Activated CD8-positive, alpha-beta memory T cell treated with anti-CD3 and anti-CD28 coated beads, Interleukin-2, amount 10 ng/mL, durations not matched to agents 7 days and 5 days (primary cell): ENCODE data around the gene ZNF106. TPM values are rescaled to one million over a fixed set of nuclear protein-coding genes. Genes with fewer than 3 reads are reported as not detected.

ENCODE experiments used
- ATAC-seq: fragments of 150-1000 bp; cut with Tn5 transposase; one replicate; pipeline ENCODE4 v1.10.0; 2021; ENCODE audit warnings: moderate library complexity
- CTCF ChIA-PET: fragments of 350-600 bp; sonication (Branson Sonifier 250); formaldehyde crosslinking; loops from one replicate; lab custom pipeline; 2021; ENCODE audit warnings: antibody characterized with exemption; lab: Charles Lee
- DNase-seq: peaks from one replicate; pipeline ENCODE4 v3.0.0-alpha.2; 2020
- H3K27ac Mint-ChIP-seq: one replicate; pipeline ENCODE4 v1.8.0; 2021; ENCODE audit warnings: mild to moderate bottlenecking, mixed read lengths
- H3K27me3 Mint-ChIP-seq: one replicate; pipeline ENCODE4 v1.8.0; 2021; ENCODE audit warnings: mixed read lengths
- H3K36me3 Mint-ChIP-seq: one replicate; pipeline ENCODE4 v1.8.0; 2021; ENCODE audit warnings: mild to moderate bottlenecking, mixed read lengths
- H3K4me1 Mint-ChIP-seq: one replicate; pipeline ENCODE4 v1.8.0; 2021; ENCODE audit warnings: mixed read lengths
- H3K4me3 Mint-ChIP-seq: one replicate; pipeline ENCODE4 v1.8.0; 2021; ENCODE audit warnings: mild to moderate bottlenecking, moderate library complexity, mixed read lengths
- H3K9me3 Mint-ChIP-seq: one replicate; pipeline ENCODE4 v1.8.0; 2022; ENCODE audit warnings: low read depth, mixed read lengths
- total RNA-seq, 2 experiments: library from RNA; stranded (reverse); gene quantifications; one replicate each; pipeline ENCODE4 v1.2.3, GENCODE V29; 2021

ZNF106 gene
- 10 to 100 TPM; 41.1 to 51.8 TPM for total RNA-seq

DNA sequence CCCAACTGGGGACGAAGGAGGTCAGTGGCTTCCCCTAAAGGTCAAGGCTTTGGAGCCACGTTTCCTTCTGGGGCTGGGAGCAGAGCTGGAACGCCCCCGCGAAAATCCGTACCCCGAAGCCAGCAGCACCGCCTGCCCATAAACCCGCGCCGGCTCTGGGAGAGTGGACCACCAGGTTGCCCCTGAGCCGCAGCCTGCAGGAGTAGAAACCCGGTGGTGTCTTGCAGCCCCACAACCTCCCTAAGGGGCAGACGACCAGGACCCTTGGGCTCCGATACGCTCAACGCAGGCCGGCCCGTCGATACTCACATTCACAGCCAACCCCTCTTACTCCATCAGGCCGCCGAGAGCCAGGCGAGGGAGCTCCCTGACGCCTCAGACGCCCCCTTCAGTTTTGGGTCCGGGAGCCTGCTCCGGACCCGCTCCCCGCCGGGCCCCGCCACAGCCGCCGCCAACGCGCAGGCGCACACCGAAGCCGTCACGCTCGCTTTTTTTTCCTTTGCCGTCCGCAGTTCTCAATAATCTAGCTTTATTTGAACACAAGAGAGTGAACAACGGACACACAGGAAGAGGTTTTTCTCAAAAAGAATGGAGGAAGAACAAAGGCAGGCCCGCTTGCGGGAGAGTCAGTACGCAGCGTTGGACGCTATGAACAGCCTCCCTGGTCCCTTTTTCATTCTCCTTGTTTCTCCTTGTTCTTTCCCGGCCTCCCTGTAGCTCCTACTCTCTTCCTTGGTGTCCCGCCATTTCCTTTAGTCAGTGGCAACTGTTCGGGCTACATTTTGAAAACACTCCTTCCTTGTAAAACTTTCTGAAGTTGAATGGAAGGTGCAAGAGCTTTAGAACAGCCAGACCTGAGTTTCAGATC is at the start of gene ZNF106:
Gene ZNF106 (minus strand): TSS at position 471 of the 868 bp plus-strand sequence. CDS start 18,852 bp downstream, outside the sequence.
- ATAC-seq, result peak; percentile 66
- DNase-seq, result peak; percentile 91
- H3K36me3 Mint-ChIP-seq, result peaks cover 13% of the 10 kb centered on the region
- H3K4me3 Mint-ChIP-seq, result peak within 1 kb of the TSS; percentile 96
- CTCF ChIA-PET, result interaction anchor here (0.7 to 1.3 kb wide), 3 partner anchors 19 to 717 kb away, joined by 3 read pairs; partner anchors contain the start of gene MAPKBP1
- H3K9me3 Mint-ChIP-seq, result no peaks in the 10 kb centered on the region
- H3K27ac Mint-ChIP-seq, result peak within 1 kb of the TSS; percentile 94
- peaks cover 49% of the 10 kb centered on the region for H3K4me1 Mint-ChIP-seq
- no peaks in the 10 kb centered on the region for H3K27me3 Mint-ChIP-seq

DNA sequence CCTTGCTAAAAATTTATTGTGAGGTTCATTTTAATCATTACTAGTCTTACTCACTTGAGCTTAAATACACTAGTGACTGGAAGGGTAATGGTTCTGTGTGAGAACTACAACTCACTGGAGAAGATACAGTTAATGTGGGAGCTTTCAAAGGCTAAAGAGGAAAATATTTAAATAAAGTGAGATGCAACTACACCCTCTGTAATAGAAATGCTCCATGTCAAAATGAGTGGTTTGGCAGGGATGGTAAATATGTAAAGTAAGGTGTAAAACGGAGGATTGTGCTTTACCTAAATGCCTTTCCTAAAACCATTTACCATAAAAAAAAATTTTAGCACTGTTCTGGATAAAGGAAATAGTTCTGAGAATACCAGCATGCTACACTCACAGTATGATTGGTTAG is 42.3 kb upstream of the ZNF106 start:
- Mint-ChIP-seq H3K36me3 (peaks cover 38% of the 10 kb centered on the region), H3K27ac (no peak overlapping the region), H3K9me3 (no peaks in the 10 kb centered on the region), H3K27me3 (no peaks in the 10 kb centered on the region), H3K4me1 (peaks cover 6% of the 10 kb centered on the region), H3K4me3 (no peak overlapping the region)
- ATAC-seq (no peak), DNase-seq (no peak)
- CTCF ChIA-PET, result no interaction called here

DNA sequence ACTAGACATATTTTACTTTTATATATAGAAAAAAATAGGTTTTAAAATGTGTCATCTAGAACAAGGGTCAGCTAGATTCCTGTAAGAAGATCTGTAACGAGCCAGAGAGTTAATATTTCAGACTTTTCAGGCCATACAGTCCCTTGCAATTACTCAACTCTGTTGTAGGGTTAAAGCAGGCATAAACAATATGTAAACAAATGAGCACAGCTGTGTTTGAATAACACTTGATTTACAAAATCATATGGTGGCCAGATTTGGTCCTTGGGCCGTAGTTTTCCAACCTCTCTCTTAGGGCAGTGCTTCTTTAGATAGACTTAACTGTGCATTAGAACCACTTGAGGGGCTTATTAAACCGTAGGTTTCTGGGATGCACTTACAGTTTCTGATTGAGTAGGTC is 38.0 kb upstream of the ZNF106 start:
- ATAC-seq (no peak), DNase-seq (no peak)
- CTCF ChIA-PET, result no interaction called here
- no peaks in the 10 kb centered on the region for H3K9me3 Mint-ChIP-seq
- no peak overlapping the region for H3K27ac Mint-ChIP-seq
- no peak overlapping the region for H3K4me3 Mint-ChIP-seq
- peaks cover 6% of the 10 kb centered on the region for H3K4me1 Mint-ChIP-seq
- peaks cover 19% of the 10 kb centered on the region for H3K36me3 Mint-ChIP-seq
- no peaks in the 10 kb centered on the region for H3K27me3 Mint-ChIP-seq

DNA sequence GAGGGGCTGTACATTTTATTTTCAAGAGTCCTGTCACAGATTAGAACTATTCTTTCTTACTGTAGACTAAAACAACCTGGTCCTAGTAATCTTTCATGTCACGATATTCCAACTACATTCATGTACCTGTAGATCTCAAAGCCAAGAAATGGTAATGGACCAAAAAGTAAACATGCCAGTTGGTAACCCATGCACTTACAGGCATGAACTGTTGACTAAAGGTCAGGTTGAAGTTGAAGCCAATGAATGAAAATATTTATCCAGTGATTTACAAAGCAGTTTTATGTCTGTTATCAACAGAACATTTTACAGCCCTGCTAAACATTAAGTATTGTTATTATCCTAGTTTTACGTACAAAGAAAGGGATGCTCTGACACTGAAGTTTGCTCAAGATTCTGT is 32.4 kb upstream of the ZNF106 start:
- Mint-ChIP-seq H3K36me3 (peaks cover 14% of the 10 kb centered on the region), H3K4me1 (peaks cover 2% of the 10 kb centered on the region), H3K9me3 (no peaks in the 10 kb centered on the region), H3K27ac (no peak overlapping the region), H3K27me3 (no peaks in the 10 kb centered on the region), H3K4me3 (no peak overlapping the region)
- DNase-seq (no peak), ATAC-seq (no peak)
- CTCF ChIA-PET, result no interaction called here

DNA sequence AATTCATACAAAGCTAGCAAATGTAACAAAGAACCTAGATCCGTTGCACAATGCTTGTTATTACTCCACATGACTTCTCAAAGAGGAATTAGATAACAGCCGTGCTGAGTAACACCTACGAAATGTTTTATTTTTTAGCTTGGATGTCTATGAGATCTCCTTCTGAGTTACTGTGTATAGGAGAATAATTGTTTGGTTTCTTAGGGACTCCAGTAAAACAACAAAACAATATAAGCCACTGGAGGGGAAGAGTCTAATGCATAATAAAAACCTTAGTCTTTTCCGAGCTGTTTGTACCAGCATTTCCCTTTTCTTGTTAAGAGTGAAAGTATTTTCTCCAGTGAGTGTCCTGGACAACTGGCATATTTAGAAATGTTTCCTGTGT is 20.1 kb upstream of the ZNF106 start:
- ATAC-seq, result no peak
- Mint-ChIP-seq H3K4me1 (no peaks in the 10 kb centered on the region), H3K4me3 (no peak overlapping the region), H3K9me3 (no peaks in the 10 kb centered on the region), H3K36me3 (peaks cover 17% of the 10 kb centered on the region), H3K27me3 (no peaks in the 10 kb centered on the region), H3K27ac (no peak overlapping the region)
- no peak for DNase-seq
- CTCF ChIA-PET, result interaction anchor here (1.3 kb wide), 1 partner anchor 139 kb away, joined by 3 read pairs; no protein-coding TSS in a partner anchor

DNA sequence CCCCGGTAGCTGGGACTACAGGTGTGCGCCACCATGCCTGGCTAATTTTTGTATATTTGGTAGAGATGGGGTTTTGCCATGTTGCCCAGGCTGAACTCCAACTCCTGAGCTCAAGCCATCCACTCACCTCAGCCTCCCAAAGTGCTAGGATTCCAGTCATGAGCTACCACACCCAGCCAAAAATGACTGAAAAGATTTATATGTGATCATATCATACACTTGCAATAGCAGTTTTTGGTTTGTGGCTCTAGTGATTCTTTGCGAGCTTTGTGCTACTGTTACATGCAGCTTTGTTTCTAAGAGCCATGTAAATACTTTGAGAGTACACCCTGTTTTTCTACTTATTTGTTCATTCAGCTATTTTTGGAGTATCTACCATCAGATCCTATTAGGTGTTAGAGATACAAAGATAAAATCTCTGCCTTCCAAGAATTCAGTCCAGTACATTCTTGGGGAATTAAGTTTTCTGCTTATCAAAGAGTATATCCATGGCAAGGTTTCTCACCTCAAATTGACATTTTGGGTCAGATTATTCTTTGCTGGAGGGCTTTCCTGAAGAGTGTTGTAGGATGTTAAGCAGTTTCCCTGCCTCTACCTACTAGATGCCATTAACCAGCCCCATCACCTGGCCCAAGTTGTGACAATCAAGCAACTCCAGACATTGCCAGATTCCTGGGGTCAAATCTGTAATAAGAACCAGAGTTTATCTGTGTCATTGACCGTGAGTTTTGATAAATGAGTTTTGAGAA is 19.5 kb upstream of the ZNF106 start:
- Mint-ChIP-seq H3K27me3 (no peaks in the 10 kb centered on the region), H3K4me3 (no peak overlapping the region), H3K9me3 (no peaks in the 10 kb centered on the region), H3K27ac (no peak overlapping the region), H3K36me3 (peaks cover 13% of the 10 kb centered on the region), H3K4me1 (no peaks in the 10 kb centered on the region)
- CTCF ChIA-PET, result interaction anchor here (1.3 kb wide), 1 partner anchor 139 kb away, joined by 3 read pairs; no protein-coding TSS in a partner anchor
- DNase-seq, result no peak
- ATAC-seq, result no peak

DNA sequence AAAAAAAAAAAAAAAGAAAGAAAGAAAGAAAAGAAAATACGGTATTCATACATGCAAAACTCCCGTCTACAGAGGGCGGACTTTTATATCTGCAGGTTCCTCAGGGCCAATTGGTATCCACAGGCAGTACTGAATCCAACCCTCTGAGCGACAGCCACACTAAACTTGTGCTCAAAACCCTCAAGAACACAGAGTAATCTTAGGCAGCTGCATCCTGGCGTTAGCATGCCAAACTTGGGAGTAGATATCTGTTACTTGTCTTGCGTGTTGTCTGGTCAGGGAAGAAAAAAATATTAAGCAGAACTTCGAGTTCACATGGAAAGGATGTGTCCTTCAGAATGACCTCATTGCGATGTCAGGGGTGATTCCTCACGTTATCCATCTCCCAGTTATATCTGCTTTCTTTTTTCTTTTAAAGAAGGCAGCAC is 17.3 kb upstream of the ZNF106 start:
- H3K9me3 Mint-ChIP-seq, result no peaks in the 10 kb centered on the region
- H3K27ac Mint-ChIP-seq, result no peak overlapping the region
- peaks cover 5% of the 10 kb centered on the region for H3K36me3 Mint-ChIP-seq
- no peaks in the 10 kb centered on the region for H3K27me3 Mint-ChIP-seq
- DNase-seq, result no peak
- CTCF ChIA-PET, result no interaction called here
- no peak for ATAC-seq
- no peaks in the 10 kb centered on the region for H3K4me1 Mint-ChIP-seq
- H3K4me3 Mint-ChIP-seq, result no peak overlapping the region

DNA sequence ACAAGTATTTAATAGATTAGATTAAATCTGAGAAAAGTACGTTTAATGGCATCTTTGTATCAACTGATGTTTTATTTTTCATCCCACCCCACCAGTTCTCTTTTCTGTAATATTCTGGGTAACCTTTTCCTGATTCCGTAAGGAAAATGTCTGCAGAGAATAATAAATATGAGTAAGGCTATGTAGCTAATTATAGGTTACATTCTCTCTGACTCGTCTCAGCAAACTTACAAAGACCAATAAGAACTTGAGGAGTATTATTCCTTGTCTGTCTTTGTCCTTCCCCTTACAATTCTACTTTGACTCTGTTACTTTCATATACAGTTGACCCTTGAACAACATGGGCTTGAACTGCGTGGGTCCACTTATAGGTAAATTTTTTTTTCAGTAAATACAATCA is 16.6 kb upstream of the ZNF106 start:
- Mint-ChIP-seq H3K27me3 (no peaks in the 10 kb centered on the region), H3K27ac (no peak overlapping the region), H3K4me1 (no peaks in the 10 kb centered on the region), H3K4me3 (no peak overlapping the region), H3K36me3 (peaks cover 2% of the 10 kb centered on the region), H3K9me3 (no peaks in the 10 kb centered on the region)
- DNase-seq (no peak), ATAC-seq (no peak)
- CTCF ChIA-PET, result no interaction called here

DNA sequence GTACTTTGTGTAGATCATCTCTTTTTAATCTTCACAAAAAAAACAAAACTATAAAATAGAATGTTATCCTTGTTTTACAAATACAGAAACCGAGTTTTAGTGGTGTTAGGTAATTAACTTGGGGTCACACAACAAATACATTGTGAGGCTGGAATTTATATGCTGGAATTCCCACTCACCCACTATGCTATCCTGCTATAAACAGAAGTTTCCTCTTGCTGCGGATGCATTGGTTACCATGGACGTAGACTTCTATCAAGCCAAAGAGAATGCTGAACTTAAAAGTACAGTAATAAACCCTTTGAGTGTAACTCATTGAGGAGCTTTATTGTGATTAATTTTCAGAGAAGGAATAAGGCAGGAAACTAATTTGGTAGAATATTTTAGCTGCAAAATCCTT is 13.7 kb upstream of the ZNF106 start:
- DNase-seq (no peak), ATAC-seq (no peak)
- H3K27me3 Mint-ChIP-seq, result no peaks in the 10 kb centered on the region
- H3K4me3 Mint-ChIP-seq, result no peak overlapping the region
- no peaks in the 10 kb centered on the region for H3K9me3 Mint-ChIP-seq
- no peak overlapping the region for H3K27ac Mint-ChIP-seq
- peaks cover 2% of the 10 kb centered on the region for H3K36me3 Mint-ChIP-seq
- H3K4me1 Mint-ChIP-seq, result peaks cover 2% of the 10 kb centered on the region
- CTCF ChIA-PET, result interaction anchor here (1.0 kb wide), 1 partner anchor 12 kb away, joined by 3 read pairs; no protein-coding TSS in a partner anchor

DNA sequence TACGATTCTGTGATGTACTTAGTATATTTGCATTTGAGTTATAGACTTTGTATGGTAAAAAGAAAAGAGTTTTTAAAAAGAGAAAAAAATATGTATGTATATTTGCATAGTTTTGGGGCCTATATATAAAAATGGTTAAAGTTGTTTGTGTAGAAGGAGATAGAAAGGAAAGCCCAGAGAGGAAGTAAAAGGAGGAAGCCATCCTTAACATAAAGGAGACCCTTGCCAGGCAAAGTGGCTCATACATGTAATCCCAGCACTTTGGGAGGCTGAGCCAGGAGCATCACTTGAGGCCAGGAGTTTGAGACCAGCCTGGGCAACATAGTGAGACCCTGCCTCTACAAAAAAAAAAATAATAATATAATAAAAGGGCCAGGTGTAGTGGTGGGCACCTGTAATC is 12.9 kb upstream of the ZNF106 start:
- CTCF ChIA-PET, result no interaction called here
- no peak for DNase-seq
- H3K9me3 Mint-ChIP-seq, result no peaks in the 10 kb centered on the region
- H3K27me3 Mint-ChIP-seq, result no peaks in the 10 kb centered on the region
- ATAC-seq, result no peak
- no peak overlapping the region for H3K27ac Mint-ChIP-seq
- H3K4me3 Mint-ChIP-seq, result no peak overlapping the region
- peaks cover 2% of the 10 kb centered on the region for H3K36me3 Mint-ChIP-seq
- peaks cover 3% of the 10 kb centered on the region for H3K4me1 Mint-ChIP-seq

DNA sequence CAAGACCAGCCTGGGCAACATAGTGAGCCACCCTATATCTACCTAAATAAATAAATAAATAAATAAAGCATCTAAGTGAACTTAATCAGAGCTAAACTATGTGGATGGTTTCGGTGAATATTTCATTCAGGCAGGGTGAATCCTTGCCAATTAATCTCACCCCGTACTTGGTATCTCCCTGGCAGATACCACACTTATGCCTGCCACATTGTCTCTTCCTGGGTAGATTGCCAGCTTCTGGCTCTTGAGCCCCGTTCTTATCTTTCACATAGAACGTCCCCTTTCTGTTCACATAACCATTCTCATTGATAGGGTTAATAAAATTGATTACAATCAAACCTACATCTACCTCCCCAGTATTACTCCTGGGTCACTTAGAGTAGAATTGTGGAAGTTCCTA is 11.5 kb upstream of the ZNF106 start:
- peaks cover 15% of the 10 kb centered on the region for H3K4me1 Mint-ChIP-seq
- H3K4me3 Mint-ChIP-seq, result no peak overlapping the region
- no peaks in the 10 kb centered on the region for H3K36me3 Mint-ChIP-seq
- CTCF ChIA-PET, result no interaction called here
- no peak overlapping the region for H3K27ac Mint-ChIP-seq
- no peak for ATAC-seq
- no peaks in the 10 kb centered on the region for H3K9me3 Mint-ChIP-seq
- DNase-seq, result no peak
- no peaks in the 10 kb centered on the region for H3K27me3 Mint-ChIP-seq

DNA sequence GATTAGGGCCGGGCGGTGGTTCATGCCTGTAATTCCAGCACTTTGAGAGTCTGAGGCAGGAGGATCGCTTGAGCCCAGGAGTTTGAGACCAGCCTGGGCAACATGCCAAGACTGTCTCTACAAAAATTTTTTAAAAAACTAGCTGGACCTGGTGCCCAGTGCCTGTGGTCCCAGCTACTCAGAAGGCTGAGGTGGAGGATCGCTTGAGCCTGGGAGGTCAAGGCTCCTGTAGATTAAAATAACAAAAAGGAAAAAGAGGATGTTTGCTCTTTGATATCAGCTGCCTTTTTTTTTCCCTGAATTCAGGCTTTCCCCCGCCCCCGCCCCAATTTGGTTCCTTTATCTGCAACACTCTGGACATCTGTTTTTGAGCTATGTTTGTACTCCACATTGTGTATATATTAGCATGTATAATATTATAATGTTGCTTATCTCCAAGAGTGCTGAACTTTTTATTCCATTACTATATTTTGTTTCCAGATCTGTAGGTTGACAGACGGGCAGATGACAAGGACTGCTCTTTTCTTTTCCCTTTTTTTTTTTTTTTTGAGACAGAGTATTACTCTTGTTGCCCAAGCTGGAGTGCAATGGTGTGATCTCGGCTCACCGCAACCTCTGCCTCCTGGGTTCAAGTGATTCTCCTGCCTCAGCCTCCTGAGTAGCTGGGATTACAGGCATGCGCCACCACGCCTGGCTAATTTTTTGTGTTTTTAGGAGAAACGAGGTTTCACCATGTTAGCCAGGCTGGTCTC is 9.1 kb upstream of the ZNF106 start:
- CTCF ChIA-PET, result no interaction called here
- DNase-seq (no peak), ATAC-seq (no peak)
- Mint-ChIP-seq H3K4me1 (peaks cover 33% of the 10 kb centered on the region), H3K9me3 (no peaks in the 10 kb centered on the region), H3K4me3 (no peak overlapping the region), H3K27ac (no peak overlapping the region), H3K36me3 (peaks cover 2% of the 10 kb centered on the region), H3K27me3 (no peaks in the 10 kb centered on the region)
